PC-3 (cell line): Measurements from ENCODE around the gene MIF4GD. TPM values are rescaled to one million over a fixed set of nuclear protein-coding genes. Genes with fewer than 3 reads are reported as not detected.
"Not testable (repeated sequence)": the region's sequence is repeated elsewhere in the genome, so short reads cannot be mapped to it uniquely, and the experiment has no call there.

Experiments
- ATAC-seq: fragments of 200-7000 bp; cut with Tn5 transposase; 2 replicates; pipeline ENCODE4 v1.9.1; 2020; ENCODE audit warnings: mild to moderate bottlenecking, moderate library complexity
- BruUV-seq: library from RNA; stranded (reverse); fragments of 400-500 nt; replicated peaks from 2 replicates; lab custom pipeline; 2021; lab: Mats Ljungman, UMichigan
- CTCF ChIA-PET: fragments of 300-600 bp; sonication (Branson Sonifier 250); formaldehyde crosslinking; loops from one replicate; lab custom pipeline; 2022; ENCODE audit warnings: antibody characterized with exemption; lab: Charles Lee
- POLR2A ChIA-PET: fragments of 300-600 bp; sonication (Branson Sonifier 250); formaldehyde crosslinking; loops from one replicate; lab custom pipeline; 2022; ENCODE audit warnings: antibody characterized with exemption; ENCODE audit not compliant: unreplicated experiment; lab: Charles Lee
- DNase-seq: peaks from one replicate; pipeline ENCODE4 v3.0.0-alpha.2; 2015
- H2AFZ ChIP-seq: fragments of 300-600 bp; sonication (generic); 2 replicates; pipeline ENCODE4 v1.6.0; 2016; ENCODE audit warnings: antibody characterized with exemption, low read length
- H3F3A ChIP-seq: fragments of 300-600 bp; sonication (generic); one replicate; pipeline ENCODE4 v1.6.0; 2017; ENCODE audit warnings: antibody characterized with exemption, low read length, control low read depth, mild to moderate bottlenecking; ENCODE audit not compliant: unreplicated experiment
- H3K27ac ChIP-seq: fragments of 300-600 bp; sonication (generic); 2 replicates; pipeline ENCODE4 v1.5.1; 2016; ENCODE audit warnings: mild to moderate bottlenecking, low read length
- H3K27me3 ChIP-seq: fragments of 300-600 bp; sonication (generic); 2 replicates; pipeline ENCODE4 v1.6.1; 2016; ENCODE audit warnings: low read length, mixed read lengths
- H3K36me3 ChIP-seq: fragments of 300-600 bp; sonication (generic); 2 replicates; pipeline ENCODE4 v1.6.1; 2016; ENCODE audit warnings: low read depth, mixed run types, low read length, mixed read lengths
- H3K4me1 ChIP-seq: fragments of 300-600 bp; sonication (generic); 2 replicates; pipeline ENCODE4 v1.5.1; 2016; ENCODE audit warnings: low read length; ENCODE audit not compliant: insufficient read depth
- H3K4me2 ChIP-seq: fragments of 300-600 bp; sonication (generic); 2 replicates; pipeline ENCODE4 v1.6.0; 2016; ENCODE audit warnings: low read length
- H3K4me3 ChIP-seq: fragments of 300-600 bp; sonication (generic); 2 replicates; pipeline ENCODE4 v1.5.1; 2016; ENCODE audit warnings: mild to moderate bottlenecking, low read length, mixed read lengths
- H3K79me2 ChIP-seq: fragments of 300-600 bp; sonication (generic); 2 replicates; pipeline ENCODE4 v1.6.1; 2017; ENCODE audit warnings: low read length, mixed read lengths
- H3K9ac ChIP-seq: fragments of 300-600 bp; sonication (generic); 2 replicates; pipeline ENCODE4 v1.6.0; 2016; ENCODE audit warnings: mild to moderate bottlenecking, low read length
- H3K9me2 ChIP-seq: fragments of 300-600 bp; sonication (generic); replicated peaks from 2 replicates; pipeline ENCODE4 v1.6.1; 2016; ENCODE audit warnings: mixed run types, low read length, mixed read lengths
- H3K9me3 ChIP-seq: fragments of 300-600 bp; sonication (generic); 2 replicates; pipeline ENCODE4 v1.6.1; 2016; ENCODE audit warnings: low read length, mixed read lengths
- H4K20me1 ChIP-seq: fragments of 300-600 bp; sonication (generic); 2 replicates; pipeline ENCODE4 v1.6.1; 2016; ENCODE audit warnings: low read length, mixed read lengths
- EZH2 ChIP-seq: fragments of 300-600 bp; sonication (generic); IDR thresholded peaks from one replicate; pipeline ENCODE4 v1.6.1; 2017; ENCODE audit warnings: antibody characterized with exemption, mild to moderate bottlenecking, low read length; ENCODE audit not compliant: unreplicated experiment
- EZH2phosphoT487 ChIP-seq: fragments of 300-600 bp; sonication (generic); IDR thresholded peaks from 2 replicates; pipeline ENCODE4 v1.6.1; 2018; ENCODE audit warnings: mild to moderate bottlenecking, antibody characterized with exemption, low read length, borderline replicate concordance
- intact Hi-C: fragments of 100-400 bp; cut with micrococcal nuclease; formaldehyde crosslinking; loops from 2 replicates; pipeline ENCODE4 v1.9.0; 2023
- total RNA-seq: library from RNA; depleted of rRNA; stranded (reverse); fragments of >200 nt; gene quantifications from 2 replicates; pipeline ENCODE4 v1.2.3, GENCODE V29; 2014
- TF ChIP-seq, protein P1 (sequence below): fragments of 300-600 bp; sonication (generic); conservative IDR thresholded peaks from 2 replicates; pipeline ENCODE4 v1.5.1; 2017; ENCODE audit warnings: antibody characterized with exemption, low read depth, mild to moderate bottlenecking, low read length

Gene MIF4GD
- total RNA-seq, 1 experiment from 2014 or later: 42.3 TPM

DNA sequence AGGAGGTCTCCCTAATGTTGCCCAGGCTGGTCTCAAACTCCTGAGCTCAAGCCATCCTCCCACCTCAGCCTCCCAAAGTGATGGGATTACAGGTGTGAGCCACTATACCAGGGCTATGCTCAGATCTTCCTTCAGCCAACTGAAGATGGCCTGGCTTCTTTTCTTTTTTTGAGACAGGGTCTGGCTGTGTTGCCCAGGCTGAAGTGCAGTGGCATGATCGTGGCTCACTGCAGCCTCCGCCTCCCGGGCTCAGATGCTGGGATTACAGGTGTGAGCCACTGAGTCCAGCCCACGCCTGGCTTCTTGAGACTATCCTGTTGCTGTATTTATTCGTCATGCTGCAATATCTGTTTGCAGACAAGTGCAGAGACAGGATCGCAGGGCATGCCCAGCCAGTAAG lies 14.1 kb upstream of the MIF4GD start:
- Histone ChIP-seq H3K27me3 (no peaks in the 10 kb centered on the region), H3K4me2 (no peak overlapping the region), H3K36me3 (peaks cover 22% of the 10 kb centered on the region), H3K9me2 (no peaks in the 10 kb centered on the region), H3K9me3 (no peaks in the 10 kb centered on the region), H3K27ac (no peak overlapping the region), H3K4me3 (no peak overlapping the region), H3K79me2 (peaks cover 21% of the 10 kb centered on the region), H4K20me1 (no peaks in the 10 kb centered on the region), H2AFZ (no peak overlapping the region), H3K9ac (no peak overlapping the region), H3K4me1 (peaks cover 9% of the 10 kb centered on the region), H3F3A (no peaks in the 10 kb centered on the region)
- DNase-seq (no peak), ATAC-seq (no peak)
- CTCF ChIA-PET: no interaction called here
- POLR2A ChIA-PET: no interaction called here
- TF ChIP-seq, protein P1, sequence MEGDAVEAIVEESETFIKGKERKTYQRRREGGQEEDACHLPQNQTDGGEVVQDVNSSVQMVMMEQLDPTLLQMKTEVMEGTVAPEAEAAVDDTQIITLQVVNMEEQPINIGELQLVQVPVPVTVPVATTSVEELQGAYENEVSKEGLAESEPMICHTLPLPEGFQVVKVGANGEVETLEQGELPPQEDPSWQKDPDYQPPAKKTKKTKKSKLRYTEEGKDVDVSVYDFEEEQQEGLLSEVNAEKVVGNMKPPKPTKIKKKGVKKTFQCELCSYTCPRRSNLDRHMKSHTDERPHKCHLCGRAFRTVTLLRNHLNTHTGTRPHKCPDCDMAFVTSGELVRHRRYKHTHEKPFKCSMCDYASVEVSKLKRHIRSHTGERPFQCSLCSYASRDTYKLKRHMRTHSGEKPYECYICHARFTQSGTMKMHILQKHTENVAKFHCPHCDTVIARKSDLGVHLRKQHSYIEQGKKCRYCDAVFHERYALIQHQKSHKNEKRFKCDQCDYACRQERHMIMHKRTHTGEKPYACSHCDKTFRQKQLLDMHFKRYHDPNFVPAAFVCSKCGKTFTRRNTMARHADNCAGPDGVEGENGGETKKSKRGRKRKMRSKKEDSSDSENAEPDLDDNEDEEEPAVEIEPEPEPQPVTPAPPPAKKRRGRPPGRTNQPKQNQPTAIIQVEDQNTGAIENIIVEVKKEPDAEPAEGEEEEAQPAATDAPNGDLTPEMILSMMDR: no peak
- TF ChIP-seq EZH2phosphoT487: no peak
- TF ChIP-seq EZH2: no peak
- intact Hi-C loops: no loop called here
- no TSS peak for BruUV-seq

DNA sequence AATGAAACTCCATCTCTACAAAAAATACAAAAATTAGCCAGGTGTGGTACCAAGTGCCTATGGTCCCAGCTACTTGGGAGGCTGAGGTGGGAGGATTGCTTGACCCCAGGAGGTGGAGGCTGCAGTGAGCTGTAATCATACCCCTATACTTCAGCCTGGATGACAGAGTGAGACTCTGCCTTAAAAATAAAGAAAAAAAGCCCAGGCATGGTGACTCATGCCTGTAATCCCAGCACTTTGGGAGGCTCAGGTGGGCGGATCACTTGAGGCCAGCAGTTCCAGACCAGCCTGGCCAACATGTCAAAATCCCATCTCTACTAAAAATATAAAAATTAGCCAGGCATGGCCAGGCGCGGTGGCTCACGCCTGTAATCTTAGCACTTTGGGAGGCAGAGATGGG lies 9.2 kb upstream of the MIF4GD start:
- H3K27ac ChIP-seq, H3K9me3 ChIP-seq, H3K27me3 ChIP-seq, BruUV-seq, H3F3A ChIP-seq, H3K9ac ChIP-seq, H3K9me2 ChIP-seq, H4K20me1 ChIP-seq, H3K4me2 ChIP-seq, H3K4me1 ChIP-seq, H2AFZ ChIP-seq, H3K79me2 ChIP-seq, intact Hi-C loops, H3K4me3 ChIP-seq: not testable (repeated sequence)
- DNase-seq (peak; percentile 19), ATAC-seq (peak; percentile 68)
- ChIA-PET CTCF (interaction anchor here (0.6 kb wide), 1 partner anchor 149 kb away, joined by 3 read pairs; no protein-coding TSS in a partner anchor), POLR2A (interaction anchor here (0.6 kb wide), 1 partner anchor 18 kb away, joined by 3 read pairs; no protein-coding TSS in a partner anchor)
- peaks cover 27% of the 10 kb centered on the region for H3K36me3 ChIP-seq

DNA sequence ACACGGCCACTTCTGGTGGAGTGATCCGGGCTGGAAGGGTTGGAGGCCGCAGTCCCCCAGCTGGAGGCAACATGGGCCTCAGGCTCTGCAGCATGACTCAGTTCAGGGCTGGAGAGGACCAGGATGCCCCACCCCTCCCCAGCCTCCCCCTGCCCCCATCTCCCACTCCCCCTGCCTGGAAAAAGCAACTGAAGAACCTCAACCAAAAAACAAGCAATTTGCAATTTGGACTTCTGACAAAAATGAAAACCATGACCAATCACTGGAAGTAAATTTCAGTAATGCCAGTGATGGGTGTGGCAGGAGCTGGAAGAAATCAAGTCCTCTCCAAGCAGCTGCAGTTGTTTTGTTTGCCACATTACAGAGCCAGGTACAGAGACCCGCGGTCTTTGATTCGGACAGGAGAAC lies 6.6 kb upstream of the MIF4GD start:
- Histone ChIP-seq H4K20me1 (no peaks in the 10 kb centered on the region), H3K9me2 (no peaks in the 10 kb centered on the region), H3K4me1 (peaks cover 1% of the 10 kb centered on the region), H3K79me2 (peaks cover 7% of the 10 kb centered on the region; the same call in 1 of the 2 replicates), H3K9ac (no peak overlapping the region), H3K4me3 (no peak overlapping the region), H3K27me3 (no peaks in the 10 kb centered on the region), H2AFZ (no peak overlapping the region), H3K4me2 (no peak overlapping the region), H3K9me3 (no peaks in the 10 kb centered on the region), H3F3A (no peaks in the 10 kb centered on the region), H3K27ac (no peak overlapping the region), H3K36me3 (peaks cover 25% of the 10 kb centered on the region)
- TF ChIP-seq, protein P1: no peak
- TF ChIP-seq EZH2: no peak
- no peak for TF ChIP-seq EZH2phosphoT487
- intact Hi-C loops: no loop called here
- BruUV-seq: no TSS peak
- peak; percentile 60 for ATAC-seq
- POLR2A ChIA-PET: interaction anchor here (0.9 to 1.4 kb wide), 3 partner anchors 12 to 116 kb away, joined by 3 to 8 read pairs (median 5); partner anchors contain the start of genes GGA3, MRPS7 and SLC25A19
- DNase-seq: peak; percentile 34
- CTCF ChIA-PET: interaction anchor here (0.9 kb wide), 1 partner anchor 128 kb away, joined by 5 read pairs; the partner anchor contains the start of gene GRB2
